Keratinocyte (primary cell): ENCODE measurements around the gene PRKAR2B. TPM values are rescaled to one million over a fixed set of nuclear protein-coding genes. Genes with fewer than 3 reads are reported as not detected.

ENCODE experiments used
- DNase-seq: peaks from one replicate; pipeline ENCODE4 v3.0.0-alpha.2; 2011; ENCODE audit warnings: low read depth, missing footprints, low spot score
- FAIRE-seq: peaks from 2 replicates; lab custom pipeline; 2011; peaks lifted over from hg19 to GRCh38; lab: Jason Lieb, UNC
- H2AFZ ChIP-seq: 2 replicates; pipeline ENCODE4 v1.6.0; 2012; ENCODE audit warnings: low read length, control low read depth, inconsistent platforms; ENCODE audit not compliant: control insufficient read depth
- H3K27ac ChIP-seq: 2 replicates; pipeline ENCODE4 v1.5.1; 2011; ENCODE audit warnings: low read length; ENCODE audit not compliant: control insufficient read depth, insufficient read depth
- H3K27me3 ChIP-seq: 3 replicates; pipeline ENCODE4 v1.6.0; 2011; ENCODE audit warnings: low read length; ENCODE audit not compliant: control insufficient read depth, insufficient read depth; ENCODE audit errors: extremely low read depth
- H3K36me3 ChIP-seq, 2 experiments: 2 replicates in 1 of 2; 3 replicates in 1 of 2; pipeline ENCODE4 v1.5.1; 2011; ENCODE audit warnings: low read length in 2 of 2, mild to moderate bottlenecking in 1 of 2; ENCODE audit not compliant: control insufficient read depth in 2 of 2, insufficient read depth in 2 of 2; ENCODE audit errors: extremely low read depth in 1 of 2
- H3K4me1 ChIP-seq: 3 replicates; pipeline ENCODE4 v1.5.1; 2011; ENCODE audit warnings: low read length; ENCODE audit not compliant: control insufficient read depth, insufficient read depth; ENCODE audit errors: extremely low read depth
- H3K4me2 ChIP-seq: 3 replicates; pipeline ENCODE4 v1.6.0; 2011; ENCODE audit warnings: low read depth, low read length; ENCODE audit not compliant: control insufficient read depth, insufficient read depth; ENCODE audit errors: extremely low read depth
- H3K4me3 ChIP-seq, 3 experiments: fragments of 200-600 bp in 1 of 3; sonication (generic) in 1 of 3; 2 replicates in 2 of 3; 3 replicates in 1 of 3; pipeline ENCODE4 v1.5.1; 2011 to 2016; ENCODE audit warnings: low read length in 3 of 3, mild to moderate bottlenecking in 3 of 3, control low read depth in 2 of 3, inconsistent platforms in 1 of 3, low read depth in 1 of 3, mixed read lengths in 1 of 3, mixed run types in 1 of 3, moderate library complexity in 1 of 3; ENCODE audit not compliant: control insufficient read depth in 2 of 3, insufficient read depth in 2 of 3; ENCODE audit errors: extremely low read depth in 1 of 3
- H3K79me2 ChIP-seq: 2 replicates; pipeline ENCODE4 v1.6.0; 2012; ENCODE audit warnings: low read length; ENCODE audit not compliant: control insufficient read depth, insufficient read depth
- H3K9ac ChIP-seq: 3 replicates; pipeline ENCODE4 v1.6.0; 2011; ENCODE audit warnings: low read length; ENCODE audit not compliant: control insufficient read depth, insufficient read depth; ENCODE audit errors: extremely low read depth
- H3K9me1 ChIP-seq: 3 replicates; pipeline ENCODE4 v1.6.0; 2011; ENCODE audit warnings: low read length; ENCODE audit not compliant: control insufficient read depth, insufficient read depth; ENCODE audit errors: extremely low read depth
- H3K9me3 ChIP-seq: 2 replicates; pipeline ENCODE4 v1.5.1; 2012; ENCODE audit warnings: low read depth, low read length; ENCODE audit not compliant: control insufficient read depth
- H4K20me1 ChIP-seq: 3 replicates; pipeline ENCODE4 v1.6.0; 2011; ENCODE audit warnings: low read length; ENCODE audit not compliant: control insufficient read depth, insufficient read depth; ENCODE audit errors: extremely low read depth
- CTCF ChIP-seq, 3 experiments: IDR thresholded peaks in 1 of 3; conservative IDR thresholded peaks in 1 of 3; optimal IDR thresholded peaks in 1 of 3; 2 replicates in 2 of 3; 3 replicates in 1 of 3; pipeline versions ENCODE3 to v1.5.1; 2011; ENCODE audit warnings: low read length in 3 of 3, mild to moderate bottlenecking in 3 of 3, moderate library complexity in 2 of 3, control low read depth in 1 of 3, inconsistent platforms in 1 of 3; ENCODE audit not compliant: insufficient read depth in 2 of 3; ENCODE audit errors: extremely low read depth in 1 of 3
- EZH2 ChIP-seq: IDR thresholded peaks from one replicate; pipeline ENCODE4 v1.6.1; 2012; ENCODE audit warnings: inconsistent platforms, mild to moderate bottlenecking, low read length, moderate library complexity
- dilution Hi-C: fragments of 300-500 bp; cut with MboI; formaldehyde crosslinking; loops from one replicate; pipeline ENCODE4 v1.7.0; 2020; ENCODE audit warnings: low sequenced_read_pairs; ENCODE audit not compliant: extremely low pct_ligation_motif_present
- polyA plus RNA-seq, 5 experiments: library from polyadenylated mRNA; depleted of rRNA in 3 of 5; stranded (reverse) in 3 of 5; stranded (forward) in 1 of 5; unstranded in 1 of 5; fragments of >200 nt; gene quantifications; 1 replicate in 1 of 5; 2 replicates in 3 of 5; 3 replicates in 1 of 5; pipeline versions ENCODE4 v1.2.1 to v1.2.3, GENCODE V29; 2011 to 2012; ENCODE audit warnings: missing spikeins in 2 of 5, low read depth in 1 of 5, low replicate concordance in 1 of 5

The PRKAR2B gene
- polyA plus RNA-seq, 1 donor (not counting 4 experiments of a cell fraction or from before 2014, with no cell fraction given) = 0.01 TPM

- peak overlapping the region; percentile 46 for H3K27ac ChIP-seq
- peaks cover 13% of the 10 kb centered on the region for H3K4me1 ChIP-seq
- H3K9ac ChIP-seq = no peak overlapping the region
- no peaks in the 10 kb centered on the region for H3K9me3 ChIP-seq
- peak overlapping the region; percentile 49 for H3K4me2 ChIP-seq
- DNase-seq = no peak
- peaks cover 2 to 5% of the 10 kb centered on the region in 2 experiments for H3K36me3 ChIP-seq
- no peak overlapping the region for H3K4me3 ChIP-seq
- H3K79me2 ChIP-seq = peaks cover 14% of the 10 kb centered on the region
- dilution Hi-C loops = no loop called here
- FAIRE-seq = peak; percentile 87
- H3K9me1 ChIP-seq = no peaks in the 10 kb centered on the region
- no peaks in the 10 kb centered on the region for H3K27me3 ChIP-seq
- TF ChIP-seq EZH2 = no peak
- TF ChIP-seq CTCF (optimal IDR thresholded peaks at IDR 0.05 in 1 of 3, IDR thresholded peaks at IDR 0.05 in 1 of 3, conservative IDR thresholded peaks at IDR 0.05 in 1 of 3; ENCODE audit: extremely low read depth in 1 of 3, insufficient read depth in 2 of 3, low read length in 3 of 3) = no peak
- H4K20me1 ChIP-seq = no peaks in the 10 kb centered on the region
- no peak overlapping the region for H2AFZ ChIP-seq
Observed at GRCh38 chr7:107179326-107180164, 135.0 kb downstream of the PRKAR2B start.

DNA sequence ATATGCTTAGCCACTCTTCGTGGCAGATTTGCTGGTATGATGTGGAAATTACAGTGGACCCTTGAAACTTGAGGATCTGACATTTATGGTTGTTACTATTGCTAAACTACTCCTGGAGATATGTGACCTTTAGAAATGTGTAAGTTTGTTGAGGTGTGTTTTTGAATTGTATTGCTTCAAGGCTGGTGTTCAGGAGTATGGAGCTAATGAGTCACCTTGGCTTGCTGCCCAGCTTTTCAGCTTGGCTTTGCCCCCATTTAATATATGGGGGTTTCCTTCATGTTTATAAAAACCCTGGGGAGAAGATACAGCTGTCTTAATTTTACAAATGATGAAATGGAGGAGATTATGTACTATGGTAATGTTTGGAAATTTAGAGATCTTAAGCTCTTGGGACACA, 135.9 kb downstream of the PRKAR2B start:
- no peak overlapping the region for H3K9ac ChIP-seq
- no peaks in the 10 kb centered on the region for H3K9me3 ChIP-seq
- H3K4me2 ChIP-seq = peak overlapping the region; percentile 49
- H3K27ac ChIP-seq = peak overlapping the region; percentile 46
- no peaks in the 10 kb centered on the region for H3K27me3 ChIP-seq
- no peak overlapping the region for H3K4me3 ChIP-seq
- peak; percentile 84 for FAIRE-seq
- H3K4me1 ChIP-seq = peaks cover 13% of the 10 kb centered on the region
- H2AFZ ChIP-seq = no peak overlapping the region
- H3K36me3 ChIP-seq = peaks cover 2 to 5% of the 10 kb centered on the region in 2 experiments
- no peaks in the 10 kb centered on the region for H4K20me1 ChIP-seq
- dilution Hi-C loops = no loop called here
- no peaks in the 10 kb centered on the region for H3K9me1 ChIP-seq
- H3K79me2 ChIP-seq = peaks cover 14% of the 10 kb centered on the region
- TF ChIP-seq EZH2 = no peak
- DNase-seq = no peak
